ENCODE results near the gene FAM171A2. TPM values are rescaled to one million over a fixed set of nuclear protein-coding genes. Genes with fewer than 3 reads are reported as not detected.
A peak's percentile ranks its signal among the peaks of the same experiment; 100 is the strongest.

The FAM171A2 gene
- total and polyA plus RNA-seq, 2 of the 8 experiments (the other 6 are each of a cell fraction or from before 2014, with no cell fraction given) = 21.9 to 24.1 TPM

- no peaks in the 10 kb centered on the region for H3K79me1 ChIP-seq (ENCODE audit: low read depth, low read length)
- peak overlapping the region; percentile 48 for H3K56ac ChIP-seq (replicated peaks; ENCODE audit: insufficient read length, low read depth, low read length)
- no peak for DNase-seq (ENCODE audit: low read depth in 1 of 2, low spot score in 2 of 2)
- H3K4me2 ChIP-seq (ENCODE audit: insufficient read depth in 1 of 2, low read depth in 2 of 2, low read length in 2 of 2) = no peak overlapping the region; a peak in 1 of 4 replicates
- no peak overlapping the region for H3K23ac ChIP-seq (ENCODE audit: insufficient read length)
- no peak overlapping the region; the same call in 1 of the 2 replicates for H3K18ac ChIP-seq (ENCODE audit: extremely low read depth, low read length)
- TF ChIP-seq MAFK (IDR thresholded peaks at IDR 0.05; ENCODE audit: low read depth, low read length) = no peak
- TF ChIP-seq EZH2 (IDR thresholded peaks at IDR 0.05; ENCODE audit: low read depth, low read length, severe bottlenecking) = no peak
- TF ChIP-seq YY1 (IDR thresholded peaks at IDR 0.05; ENCODE audit: low read depth, low read length) = no peak
- TF ChIP-seq HDAC6 (IDR thresholded peaks at IDR 0.05; ENCODE audit: low read depth, low read length) = no peak
- TF ChIP-seq CHD1 (IDR thresholded peaks at IDR 0.05; ENCODE audit: low read depth, low read length) = no peak
- no peak for TF ChIP-seq GTF2F1 (IDR thresholded peaks at IDR 0.05; ENCODE audit: borderline replicate concordance, low read depth, low read length)
- no peak for TF ChIP-seq HDAC2 (IDR thresholded peaks at IDR 0.05; ENCODE audit: borderline replicate concordance in 1 of 2, low read depth in 2 of 2, low read length in 2 of 2)
- no peak for TF ChIP-seq RXRA (IDR thresholded peaks at IDR 0.05; ENCODE audit: insufficient read depth, low read depth, low read length)
- no peak for TF ChIP-seq EP300 (IDR thresholded peaks at IDR 0.05; ENCODE audit: borderline replicate concordance in 1 of 2, low read depth in 2 of 2, low read length in 2 of 2)
- peak overlapping the region; percentile 88; the same call in 1 of the 2 replicates for H2BK12ac ChIP-seq (ENCODE audit: low read depth, low read length)
- H3K9me3 ChIP-seq (ENCODE audit: insufficient read depth in 2 of 2, low read depth in 1 of 2, low read length in 1 of 2) = no peaks in the 10 kb centered on the region
- H2BK5ac ChIP-seq (ENCODE audit: low read depth, low read length) = peak overlapping the region; percentile 7; the same call in 1 of the 2 replicates
- ChIA-PET POLR2A (ENCODE audit: partially characterized antibody) (interaction anchor here (0.7 to 14.6 kb wide), 5 partner anchors 9 to 102 kb away, joined by 3 to 135 read pairs (median 3); partner anchors contain the start of gene GRN), CTCF (ENCODE audit: partially characterized antibody) (interaction anchor here (0.8 to 2.5 kb wide), 5 partner anchors 9 to 102 kb away, joined by 3 to 10 read pairs (median 4); no protein-coding TSS in a partner anchor)
- H3K14ac ChIP-seq (ENCODE audit: insufficient read length) = no peak overlapping the region
- no peak overlapping the region; the same call in 1 of the 2 replicates for H4K8ac ChIP-seq (ENCODE audit: extremely low read depth, insufficient read depth, low read length)
- H4K91ac ChIP-seq (replicated peaks; ENCODE audit: insufficient read length, low read length) = no peak overlapping the region
- H3K9ac ChIP-seq (replicated peaks in 1 of 4; ENCODE audit: extremely low read depth in 1 of 4, low read depth in 3 of 4, low read length in 3 of 4) = no peak overlapping the region
- H2AFZ ChIP-seq (ENCODE audit: low read length) = no peak overlapping the region
- H3K23me2 ChIP-seq (ENCODE audit: low read depth, low read length) = peaks cover 20% of the 10 kb centered on the region
- no peaks in the 10 kb centered on the region for H3K79me2 ChIP-seq (ENCODE audit: control insufficient read depth in 1 of 2, insufficient read depth in 2 of 2, low read length in 2 of 2)
- H3K27ac ChIP-seq (ENCODE audit: low read depth, low read length) = no peak overlapping the region
- peaks cover 0 to 19% (median 17%) of the 10 kb centered on the region in 4 experiments; a peak in 6 of 7 replicates for H3K27me3 ChIP-seq (replicated peaks in 1 of 4; ENCODE audit: control insufficient read depth in 3 of 4, extremely low read depth in 1 of 4, insufficient read depth in 3 of 4, low read length in 3 of 4)
- H3K4me1 ChIP-seq (replicated peaks in 1 of 4; ENCODE audit: control insufficient read depth in 3 of 4, insufficient read depth in 4 of 4, low read length in 3 of 4) = peaks cover 7 to 47% (median 36%) of the 10 kb centered on the region in 4 experiments
- H3K4ac ChIP-seq (replicated peaks; ENCODE audit: insufficient read length, low read depth, low read length) = no peak overlapping the region
- no peak overlapping the region; the same call in 1 of the 2 replicates for H2AK5ac ChIP-seq (ENCODE audit: low read depth, low read length)
- H4K5ac ChIP-seq (ENCODE audit: insufficient read length, low read depth, low read length) = no peak overlapping the region
- H4K20me1 ChIP-seq (replicated peaks in 1 of 2; ENCODE audit: control insufficient read depth in 1 of 2, insufficient read depth in 2 of 2, low read length in 2 of 2) = peaks cover 0 to 12% of the 10 kb centered on the region in 2 experiments
- no peak overlapping the region for H3K4me3 ChIP-seq (ENCODE audit: extremely low read depth in 1 of 4, insufficient read depth in 2 of 4, low read depth in 3 of 4, low read length in 4 of 4)
- H2BK20ac ChIP-seq (ENCODE audit: low read length) = no peak overlapping the region; the same call in 1 of the 2 replicates
- no peak overlapping the region for H2BK120ac ChIP-seq (replicated peaks; ENCODE audit: low read depth, low read length)
- H3K36me3 ChIP-seq (ENCODE audit: control insufficient read depth in 2 of 4, insufficient read depth in 4 of 4, low read length in 3 of 4) = no peaks in the 10 kb centered on the region
- 89% methylated on average over 9 of the region's 17 CpGs; no CpG with 5 or more reads in 1 of the 2 experiments for WGBS, 2 experiments (ENCODE audit: extremely low coverage in 1 of 2, insufficient coverage in 1 of 2, insufficient read length in 1 of 2, insufficient replicate concordance in 2 of 2, low coverage in 1 of 2, low lambda C conversion rate in 2 of 2, missing lambda C conversion rate in 1 of 2)
- no peak for FAIRE-seq
- H2BK15ac ChIP-seq (ENCODE audit: low read length) = peak overlapping the region; percentile 88; the same call in 1 of the 2 replicates
Observed at GRCh38 chr17:44312396-44313104, 51.1 kb downstream of the FAM171A2 start.

Data from H1 (cell line).